Lower leg skin (tissue), 4 donors: ENCODE results near the gene PCDHGA7. TPM values are rescaled to one million over a fixed set of nuclear protein-coding genes. Genes with fewer than 3 reads are reported as not detected.
"Not testable (repeated sequence)": the region's sequence is repeated elsewhere in the genome, so short reads cannot be mapped to it uniquely, and the experiment has no call there.

Experiments used
- DNase-seq, 2 donors: peaks; one replicate each; pipeline ENCODE4 v3.0.0-alpha.2; 2019; ENCODE audit warnings: low spot score in 2 of 2
- H3K4me3 ChIP-seq: fragments of 200-600 bp; sonication (generic); 2 replicates; pipeline ENCODE4 v1.5.1; 2017; ENCODE audit warnings: mild to moderate bottlenecking, low read depth; ENCODE audit not compliant: poor library complexity, severe bottlenecking
- CTCF ChIP-seq, 3 donors: fragments of 450-650 bp; IDR thresholded peaks; one replicate each; pipeline ENCODE4 v1.5.1; 2016; ENCODE audit warnings: antibody characterized with exemption in 3 of 3, mild to moderate bottlenecking in 3 of 3, moderate library complexity in 2 of 3
- POLR2A ChIP-seq, 2 donors: fragments of 450-650 bp; IDR thresholded peaks; one replicate each; pipeline ENCODE4 v1.6.1; 2016 to 2017; ENCODE audit warnings: antibody characterized with exemption in 2 of 2, mild to moderate bottlenecking in 1 of 2, moderate library complexity in 1 of 2
- WGBS, 2 donors: methylation state at CpG; one replicate each; pipeline ENCODE4 v1.1.5; 2018; 5-methylcytosine and 5-hydroxymethylcytosine counted together
- intact Hi-C: fragments of 100-400 bp; cut with DNase I; formaldehyde crosslinking; loops from one replicate; pipeline ENCODE4 v1.15.0; 2023; ENCODE audit warnings: low total_unique reads
- total RNA-seq, 4 donors: library from RNA; depleted of rRNA; stranded (reverse); fragments of >200 nt; gene quantifications; one replicate each; pipeline ENCODE4 v1.1.0, GENCODE V29; 2016

Gene PCDHGA7
- total RNA-seq, 4 donors from 2014 or later, result 2.2 to 2.5 (median 2.5) TPM

DNA sequence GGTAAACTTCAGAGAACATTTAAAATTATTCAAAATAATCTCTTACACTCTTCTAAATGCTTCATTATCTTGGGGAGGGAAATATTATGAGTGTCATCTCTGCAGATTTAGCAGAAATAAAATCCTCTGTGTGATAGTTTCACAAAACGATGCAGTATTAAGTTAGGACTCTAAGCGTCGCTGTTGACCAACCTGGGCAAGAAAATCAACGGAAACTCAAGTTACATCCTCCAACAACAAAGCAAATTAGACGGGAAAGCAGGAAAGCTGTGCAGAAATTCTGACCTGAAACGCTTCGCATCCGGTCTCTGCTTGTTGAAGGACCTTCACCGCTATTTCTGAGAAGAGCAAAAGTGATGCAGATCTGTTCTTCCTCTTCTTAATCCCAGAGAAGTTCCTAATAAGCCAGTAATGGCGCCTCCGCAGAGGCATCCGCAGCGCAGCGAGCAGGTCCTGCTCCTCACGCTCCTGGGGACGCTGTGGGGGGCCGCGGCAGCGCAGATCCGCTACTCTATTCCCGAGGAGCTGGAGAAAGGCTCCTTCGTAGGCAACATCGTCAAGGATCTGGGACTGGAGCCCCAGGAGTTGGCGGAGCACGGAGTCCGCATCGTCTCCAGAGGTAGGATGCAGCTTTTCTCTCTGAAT is 8.7 kb upstream of the PCDHGA7 start, which contains the start of gene PCDHGA6:
Gene PCDHGA6, plus strand, starts transcription at position 219 of the 645 bp plus-strand sequence. Its CDS starts 193 bp downstream, at position 412.
- H3K4me3 ChIP-seq, result no peak within 1 kb of the TSS
- WGBS, 2 donors, result 22 to 23% methylated on average over 27 of the region's 27 CpGs
- DNase-seq, result no peak

DNA sequence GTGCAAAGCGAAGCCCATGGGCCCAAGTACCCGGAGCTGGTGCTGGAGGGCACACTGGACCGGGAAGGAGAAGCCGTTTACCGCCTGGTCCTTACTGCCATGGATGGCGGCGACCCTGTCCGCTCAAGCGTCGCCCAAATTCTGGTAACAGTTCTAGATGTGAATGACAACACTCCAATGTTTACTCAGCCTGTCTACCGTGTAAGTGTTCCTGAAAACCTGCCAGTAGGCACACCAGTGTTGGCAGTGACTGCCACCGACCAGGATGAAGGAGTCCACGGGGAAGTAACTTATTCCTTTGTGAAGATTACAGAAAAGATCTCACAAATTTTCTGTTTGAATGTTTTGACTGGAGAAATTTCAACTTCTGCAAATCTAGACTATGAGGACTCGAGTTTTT is 7.9 kb upstream of the PCDHGA7 start:
- 55 to 60% methylated on average over 14 of the region's 14 CpGs for WGBS, 2 donors
- no peak for TF ChIP-seq CTCF (IDR thresholded peaks at IDR 0.05)
- no peak for TF ChIP-seq POLR2A (IDR thresholded peaks at IDR 0.05)
- no peak overlapping the region for H3K4me3 ChIP-seq
- DNase-seq, result no peak
- intact Hi-C loops, result no loop called here

More for the DNA sequence above, 8.7 kb upstream of the PCDHGA7 start, which contains the start of gene PCDHGA6:
- intact Hi-C loops, result no loop called here
- TF ChIP-seq CTCF (IDR thresholded peaks at IDR 0.05), result no peak
- no peak for TF ChIP-seq POLR2A (IDR thresholded peaks at IDR 0.05)

- peak in 1 of 2 donors; percentile 53 for DNase-seq
- 32 to 50% methylated on average over 10 to 22 of the region's 48 CpGs for WGBS, 2 donors
These were observed 6.9 kb upstream of the PCDHGA7 start for GRCh38 chr5:141375444-141376155.

DNA sequence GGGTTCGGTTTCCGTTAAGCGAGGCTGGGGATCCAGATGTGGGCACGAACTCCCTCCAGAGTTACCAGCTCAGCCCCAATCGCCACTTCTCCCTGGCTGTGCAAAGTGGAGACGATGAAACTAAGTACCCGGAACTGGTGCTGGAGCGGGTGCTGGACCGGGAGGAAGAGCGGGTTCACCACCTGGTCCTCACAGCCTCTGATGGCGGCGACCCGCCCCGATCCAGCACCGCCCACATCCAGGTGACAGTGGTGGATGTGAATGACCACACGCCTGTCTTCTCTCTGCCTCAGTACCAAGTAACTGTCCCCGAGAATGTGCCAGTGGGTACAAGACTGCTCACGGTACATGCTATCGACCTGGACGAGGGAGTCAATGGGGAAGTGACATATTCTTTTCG is 803 bp downstream of the PCDHGA7 start:
- peak in 1 of 2 donors; percentile 69 for DNase-seq
- TF ChIP-seq POLR2A (IDR thresholded peaks at IDR 0.05) (no peak), CTCF (IDR thresholded peaks at IDR 0.05) (no peak)
- intact Hi-C loops, result no loop called here
- 37 to 44% methylated on average over 21 of the region's 21 CpGs for WGBS, 2 donors
- H3K4me3 ChIP-seq, result no peak overlapping the region

More at GRCh38 chr5:141375444-141376155, 6.9 kb upstream of the PCDHGA7 start:
- intact Hi-C loops, H3K4me3 ChIP-seq: not testable (repeated sequence)

DNA sequence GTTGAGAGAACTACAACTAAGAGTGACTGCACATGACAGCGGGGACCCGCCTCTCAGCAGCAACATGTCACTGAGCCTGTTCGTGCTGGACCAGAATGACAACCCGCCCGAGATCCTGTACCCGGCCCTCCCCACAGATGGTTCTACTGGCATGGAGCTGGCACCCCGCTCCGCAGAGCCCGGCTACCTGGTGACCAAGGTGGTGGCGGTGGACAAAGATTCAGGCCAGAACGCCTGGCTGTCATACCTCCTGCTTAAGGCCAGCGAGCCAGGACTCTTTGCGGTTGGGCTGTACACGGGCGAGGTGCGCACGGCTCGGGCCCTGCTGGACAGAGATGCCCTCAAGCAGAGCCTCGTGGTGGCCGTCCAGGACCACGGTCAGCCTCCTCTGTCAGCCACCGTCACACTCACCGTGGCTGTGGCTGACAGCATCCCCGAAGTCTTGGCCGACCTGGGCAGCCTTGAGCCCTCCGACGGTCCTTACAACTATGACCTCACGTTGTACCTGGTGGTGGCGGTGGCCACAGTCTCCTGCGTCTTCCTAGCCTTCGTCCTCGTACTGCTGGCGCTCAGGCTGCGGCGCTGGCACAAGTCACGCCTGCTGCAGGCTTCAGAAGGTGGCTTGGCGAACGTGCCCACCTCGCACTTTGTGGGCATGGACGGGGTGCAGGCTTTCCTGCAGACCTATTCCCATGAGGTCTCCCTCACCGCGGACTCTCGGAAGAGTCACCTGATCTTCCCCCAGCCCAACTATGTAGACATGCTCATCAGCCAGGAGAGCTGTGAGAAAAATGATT is 2.1 kb downstream of the PCDHGA7 start:
- TF ChIP-seq CTCF (IDR thresholded peaks at IDR 0.05) (no peak), POLR2A (IDR thresholded peaks at IDR 0.05) (no peak)
- WGBS, 2 donors, result 46 to 53% methylated on average over 23 to 43 of the region's 43 CpGs
- no peak overlapping the region for H3K4me3 ChIP-seq
- intact Hi-C loops, result no loop called here
- peak in 1 of 2 donors; percentile 70 for DNase-seq

GRCh38 chr5:141387557-141388311 is 5.2 kb downstream of the PCDHGA7 start, which contains the start of gene PCDHGB4:
Gene PCDHGB4, plus strand, starts transcription at chr5:141387698. Its CDS starts 187 bp downstream, at chr5:141387885.
- WGBS, 2 donors, result 13 to 14% methylated on average over 23 to 24 of the region's 40 CpGs
- DNase-seq, result peak in 1 of 2 donors; percentile 69
- intact Hi-C loops, H3K4me3 ChIP-seq: not testable (repeated sequence)
